Posterior vena cava (tissue), 2 donors: ENCODE results near the gene EHF. TPM values are rescaled to one million over a fixed set of nuclear protein-coding genes. Genes with fewer than 3 reads are reported as not detected.

Experiments
- DNase-seq: peaks from one replicate; pipeline ENCODE4 v3.0.0-alpha.2; 2020; ENCODE audit warnings: low spot score
- intact Hi-C, 2 donors: fragments of 100-400 bp; cut with DNase I; formaldehyde crosslinking; loops; one replicate each; pipeline versions ENCODE4 v1.14.1 to v1.14.2; 2022 to 2023
- total RNA-seq, 2 donors: library from RNA; stranded (reverse); fragmentation: NEBNext Ultra II Directional; extraction: Animal tissue kit (Norgen Biotek cat#: 25700); gene quantifications; one replicate each; pipeline ENCODE4 v1.2.1, GENCODE V29; 2021
- donor health status: DM: yes; HTN: yes; CAD: no.
- donor health status: DM: yes; HTN: yes; CAD: no.

EHF gene
- total RNA-seq, 2 donors from 2014 or later, result not detected

- intact Hi-C loops, result no loop called here
- no peak for DNase-seq
Measured at GRCh38 chr11:34640050-34640923, 19.4 kb downstream of the EHF start.

- intact Hi-C loops, result no loop called here
- no peak for DNase-seq
Measured at GRCh38 chr11:34640924-34641275, 20.0 kb downstream of the EHF start.

- intact Hi-C loops, result no loop called here
- DNase-seq, result no peak
Measured at GRCh38 chr11:34641456-34641855, 20.6 kb downstream of the EHF start.

GRCh38 chr11:34642001-34642554 is 21.2 kb downstream of the EHF start:
- intact Hi-C loops, result no loop called here
- DNase-seq, result no peak

- intact Hi-C loops, result no loop called here
- DNase-seq, result no peak
Measured at GRCh38 chr11:34642873-34643272, 22.0 kb downstream of the EHF start.

- no peak for DNase-seq
- intact Hi-C loops, result no loop called here
Measured at GRCh38 chr11:34643311-34643710, 22.4 kb downstream of the EHF start.

- DNase-seq, result no peak
- intact Hi-C loops, result no loop called here
Measured at GRCh38 chr11:34643846-34644245, 23.0 kb downstream of the EHF start.

- DNase-seq, result no peak
Measured at GRCh38 chr11:34644669-34645406, 23.9 kb downstream of the EHF start.

GRCh38 chr11:34646431-34646830 is 25.5 kb downstream of the EHF start:
- DNase-seq, result no peak
- intact Hi-C loops, result no loop called here

More at GRCh38 chr11:34644669-34645406, 23.9 kb downstream of the EHF start:
- intact Hi-C loops, result no loop called here

- intact Hi-C loops, result no loop called here
- no peak for DNase-seq
Measured at GRCh38 chr11:34647131-34647530, 26.2 kb downstream of the EHF start.

GRCh38 chr11:34647532-34647931 is 26.6 kb downstream of the EHF start:
- DNase-seq, result no peak
- intact Hi-C loops, result no loop called here

GRCh38 chr11:34648036-34648435 is 27.1 kb downstream of the EHF start:
- intact Hi-C loops, result no loop called here
- DNase-seq, result no peak

- intact Hi-C loops, result no loop called here
- DNase-seq, result no peak
Measured at GRCh38 chr11:34649597-34649996, 28.7 kb downstream of the EHF start.

- intact Hi-C loops, result no loop called here
- DNase-seq, result no peak
Measured at GRCh38 chr11:34650528-34650927, 29.6 kb downstream of the EHF start.

- intact Hi-C loops, result no loop called here
- no peak for DNase-seq
Measured at GRCh38 chr11:34651551-34651950, 30.7 kb downstream of the EHF start.

GRCh38 chr11:34652191-34652973 is 31.5 kb downstream of the EHF start:
- intact Hi-C loops, result no loop called here
- no peak for DNase-seq

GRCh38 chr11:34653031-34653430 is 32.1 kb downstream of the EHF start:
- intact Hi-C loops, result no loop called here
- no peak for DNase-seq

- intact Hi-C loops, result no loop called here
- no peak for DNase-seq
Measured at GRCh38 chr11:34653851-34654482, 33.1 kb downstream of the EHF start.
